Testis (tissue), 3 donors: ENCODE results near the gene FAIM2. TPM values are rescaled to one million over a fixed set of nuclear protein-coding genes. Genes with fewer than 3 reads are reported as not detected.

Experiments used
- DNase-seq: peaks from one replicate; pipeline ENCODE4 v3.0.0-alpha.2; 2019
- H3K27ac ChIP-seq, 2 donors: fragments of 200-600 bp; sonication (generic); one replicate each; pipeline ENCODE4 v1.5.1; 2019
- H3K27me3 ChIP-seq: fragments of 200-600 bp; sonication (generic); one replicate; pipeline ENCODE4 v1.5.1; 2019
- H3K36me3 ChIP-seq: fragments of 200-600 bp; sonication (generic); one replicate; pipeline ENCODE4 v1.5.1; 2017; ENCODE audit warnings: low read depth; ENCODE audit errors: missing control alignments
- H3K4me1 ChIP-seq: fragments of 200-600 bp; sonication (generic); one replicate; pipeline ENCODE4 v1.5.1; 2019
- H3K4me3 ChIP-seq, 2 donors: fragments of 200-600 bp; sonication (generic); one replicate each; pipeline ENCODE4 v1.5.1; 2017 to 2019
- H3K9me3 ChIP-seq: fragments of 200-600 bp; sonication (generic); one replicate; pipeline ENCODE4 v1.5.1; 2017
- CTCF ChIP-seq, 3 experiments: fragments of 450-650 bp in 2 of 3; fragments of 200-600 bp in 1 of 3; sonication (generic) in 1 of 3; IDR thresholded peaks; one replicate each; pipeline ENCODE4 v1.5.1; 2016 to 2019; ENCODE audit warnings: antibody characterized with exemption in 3 of 3, mild to moderate bottlenecking in 2 of 3, moderate library complexity in 1 of 3
- POLR2A ChIP-seq: fragments of 450-650 bp; IDR thresholded peaks from one replicate; pipeline ENCODE4 v1.6.1; 2017; ENCODE audit warnings: antibody characterized with exemption, mild to moderate bottlenecking, moderate library complexity
- WGBS, 2 donors: methylation state at CpG; one replicate each; pipeline ENCODE4 v1.1.5; 2018; 5-methylcytosine and 5-hydroxymethylcytosine counted together
- intact Hi-C: fragments of 100-400 bp; cut with DNase I; formaldehyde crosslinking; loops from one replicate; pipeline ENCODE4 v1.15.1; 2023; ENCODE audit warnings: low total_unique reads
- polyA plus RNA-seq: library from polyadenylated mRNA; stranded (reverse); fragments of 350-450 nt; fragmentation: Illumina TruSeq; extraction: RNeasy Lipid Tissue Mini Kit (QIAGEN cat#74804); gene quantifications from one replicate; pipeline ENCODE4 v1.2.3, GENCODE V29; 2014; ENCODE audit warnings: low read depth, low replicate concordance; ENCODE audit not compliant: insufficient read depth
- total RNA-seq, 2 donors: library from RNA; depleted of rRNA; stranded (reverse); fragments of >200 nt; gene quantifications; one replicate each; pipeline ENCODE4 v1.2.3, GENCODE V29; 2016

Gene FAIM2
- total and polyA plus RNA-seq, 3 donors from 2014 or later = 14.6 to 67.5 (median 15.3) TPM

GRCh38 chr12:49909826-49910225 is 6.1 kb upstream of the FAIM2 start:
- no peak overlapping the region for H3K27ac ChIP-seq
- no peak for TF ChIP-seq CTCF (IDR thresholded peaks at IDR 0.05)
- no peaks in the 10 kb centered on the region for H3K4me1 ChIP-seq
- H3K4me3 ChIP-seq = no peak overlapping the region
- no peaks in the 10 kb centered on the region for H3K36me3 ChIP-seq
- H3K9me3 ChIP-seq = no peaks in the 10 kb centered on the region
- 70 to 74% methylated on average over 16 of the region's 16 CpGs for WGBS, 2 donors
- no peaks in the 10 kb centered on the region for H3K27me3 ChIP-seq
- intact Hi-C loops = no loop called here
- DNase-seq = no peak

GRCh38 chr12:49909356-49909755 is 5.7 kb upstream of the FAIM2 start:
- Histone ChIP-seq H3K27ac (no peak overlapping the region), H3K27me3 (no peaks in the 10 kb centered on the region), H3K4me1 (no peaks in the 10 kb centered on the region), H3K36me3 (no peaks in the 10 kb centered on the region), H3K9me3 (no peaks in the 10 kb centered on the region), H3K4me3 (no peak overlapping the region)
- no peak for TF ChIP-seq CTCF (IDR thresholded peaks at IDR 0.05)
- TF ChIP-seq POLR2A = no peak
- WGBS, 2 donors = 92 to 99% methylated on average over 2 to 4 of the region's 4 CpGs
- intact Hi-C loops = no loop called here
- no peak for DNase-seq

- Histone ChIP-seq H3K27ac (no peak overlapping the region), H3K4me3 (no peak overlapping the region), H3K9me3 (no peaks in the 10 kb centered on the region), H3K27me3 (no peaks in the 10 kb centered on the region), H3K4me1 (peaks cover 6% of the 10 kb centered on the region), H3K36me3 (no peaks in the 10 kb centered on the region)
- no peak for DNase-seq
- WGBS, 2 donors = 87 to 92% methylated on average over 1 of the region's 1 CpG
- TF ChIP-seq POLR2A = no peak
- TF ChIP-seq CTCF (IDR thresholded peaks at IDR 0.05) = no peak
- intact Hi-C loops = no loop called here
Measured at GRCh38 chr12:49907352-49907751, 3.7 kb upstream of the FAIM2 start.

- TF ChIP-seq POLR2A (no peak), CTCF (IDR thresholded peaks at IDR 0.05) (no peak)
- no peaks in the 10 kb centered on the region for H3K27me3 ChIP-seq
- peaks cover 6% of the 10 kb centered on the region for H3K4me1 ChIP-seq
- H3K36me3 ChIP-seq = no peaks in the 10 kb centered on the region
- no peak overlapping the region for H3K4me3 ChIP-seq
- H3K27ac ChIP-seq = no peak overlapping the region
- 91 to 95% methylated on average over 7 of the region's 7 CpGs for WGBS, 2 donors
- intact Hi-C loops = no loop called here
- no peak for DNase-seq
- no peaks in the 10 kb centered on the region for H3K9me3 ChIP-seq
Measured at GRCh38 chr12:49905718-49906314, 2.1 kb upstream of the FAIM2 start.

- Histone ChIP-seq H3K4me3 (peak overlapping the region in 1 of 2 donors; percentile 59), H3K4me1 (peaks cover 6% of the 10 kb centered on the region), H3K9me3 (no peaks in the 10 kb centered on the region), H3K36me3 (no peaks in the 10 kb centered on the region), H3K27me3 (no peaks in the 10 kb centered on the region), H3K27ac (no peak overlapping the region)
- 74 to 75% methylated on average over 11 of the region's 11 CpGs for WGBS, 2 donors
- no peak for DNase-seq
- no peak for TF ChIP-seq CTCF (IDR thresholded peaks at IDR 0.05)
- TF ChIP-seq POLR2A = no peak
- intact Hi-C loops = no loop called here
Measured at GRCh38 chr12:49904601-49905000, 901 bp upstream of the FAIM2 start.
